Fibroblast of lung (primary cell): Measurements from ENCODE around the gene HRH3.

Source experiments
- CTCF ChIP-seq, 2 donors: IDR thresholded peaks in 1 of 2; conservative IDR thresholded peaks in 1 of 2; 1 replicate in 1 of 2; 2 replicates in 1 of 2; pipeline ENCODE4 v1.5.1; 2011 to 2012; ENCODE audit warnings: low read length in 2 of 2, control low read depth in 1 of 2, inconsistent platforms in 1 of 2, low read depth in 1 of 2, mild to moderate bottlenecking in 1 of 2
- EZH2 ChIP-seq: IDR thresholded peaks from 2 replicates; pipeline ENCODE4 v1.5.1; 2012; ENCODE audit warnings: low read length, control low read depth, mild to moderate bottlenecking; ENCODE audit errors: missing control alignments

GRCh38 chr20:62266851-62267250, 46.8 kb upstream of the HRH3 start:
- TF ChIP-seq CTCF (conservative IDR thresholded peaks at IDR 0.05 in 1 of 2, IDR thresholded peaks at IDR 0.05 in 1 of 2; ENCODE audit: low read depth in 1 of 2, low read length in 2 of 2) (no peak), EZH2 (no peak)
